Liver (tissue), 3 donors: ENCODE measurements around the gene TDRD5.

Experiments used
- CTCF ChIP-seq: fragments of 150-350 bp; IDR thresholded peaks from 2 replicates; pipeline ENCODE4 v1.5.1; 2017; ENCODE audit warnings: improper control_type of control experiment, low read depth, low read length; ENCODE audit not compliant: missing input control
- GABPA ChIP-seq, 2 donors: IDR thresholded peaks in 1 of 2; conservative IDR thresholded peaks in 1 of 2; 2 replicates each; pipeline ENCODE4 v1.6.1; 2016; ENCODE audit warnings: antibody characterized with exemption in 2 of 2, mild to moderate bottlenecking in 1 of 2, moderate library complexity in 1 of 2
- MAX ChIP-seq: IDR thresholded peaks from 2 replicates; pipeline ENCODE4 v1.6.1; 2016; ENCODE audit warnings: antibody characterized with exemption
- NR2F2 ChIP-seq: IDR thresholded peaks from 2 replicates; pipeline ENCODE4 v1.6.1; 2016; ENCODE audit warnings: antibody characterized with exemption
- SP1 ChIP-seq: IDR thresholded peaks from 2 replicates; pipeline ENCODE4 v1.6.1; 2018; ENCODE audit warnings: antibody characterized with exemption, mild to moderate bottlenecking
- TAF1 ChIP-seq: conservative IDR thresholded peaks from 2 replicates; pipeline ENCODE4 v1.6.1; 2016; ENCODE audit warnings: antibody characterized with exemption, mild to moderate bottlenecking
- YY1 ChIP-seq: IDR thresholded peaks from 2 replicates; pipeline ENCODE4 v1.6.1; 2016; ENCODE audit warnings: antibody characterized with exemption, mild to moderate bottlenecking
- donor health status: healthy.
- donor health status: healthy.

- TF ChIP-seq CTCF (no peak), NR2F2 (no peak), MAX (no peak), TAF1 (no peak), YY1 (no peak), SP1 (no peak), GABPA (IDR thresholded peaks at IDR 0.05 in 1 of 2, conservative IDR thresholded peaks at IDR 0.05 in 1 of 2) (no peak)
Observed at GRCh38 chr1:179714159-179714558, 122.5 kb downstream of the TDRD5 start.
